H9 (cell line): ENCODE data around the gene NDNF. TPM values are rescaled to one million over a fixed set of nuclear protein-coding genes. Genes with fewer than 3 reads are reported as not detected.

Experiments used
- DNase-seq: peaks from one replicate; pipeline ENCODE4 v3.0.0-alpha.2; 2017
- H2AFZ ChIP-seq: one replicate; pipeline ENCODE4 v1.6.1; 2013; ENCODE audit warnings: mild to moderate bottlenecking, low read length, control low read depth, moderate library complexity
- H2AK5ac ChIP-seq: 2 replicates; pipeline ENCODE4 v1.6.1; 2013; ENCODE audit warnings: low read length, control low read depth, mixed read lengths; ENCODE audit not compliant: insufficient read length
- H2BK120ac ChIP-seq: one replicate; pipeline ENCODE4 v1.6.1; 2013; ENCODE audit warnings: low read depth, mild to moderate bottlenecking, low read length, control low read depth, inconsistent platforms; ENCODE audit not compliant: poor library complexity, severe bottlenecking
- H2BK12ac ChIP-seq: 2 replicates; pipeline ENCODE4 v1.6.1; 2013; ENCODE audit warnings: low read length, control low read depth, mixed read lengths, low read depth; ENCODE audit not compliant: insufficient read length
- H2BK15ac ChIP-seq: 2 replicates; pipeline ENCODE4 v1.6.1; 2013; ENCODE audit warnings: low read depth, low read length, control low read depth
- H2BK20ac ChIP-seq: one replicate; pipeline ENCODE4 v1.6.1; 2013; ENCODE audit warnings: low read depth, mild to moderate bottlenecking, low read length, control low read depth, inconsistent platforms; ENCODE audit not compliant: poor library complexity, severe bottlenecking
- H2BK5ac ChIP-seq: 2 replicates; pipeline ENCODE4 v1.6.1; 2013; ENCODE audit warnings: low read length, control low read depth, mixed read lengths; ENCODE audit not compliant: insufficient read length
- H3K14ac ChIP-seq: 2 replicates; pipeline ENCODE4 v1.6.1; 2013; ENCODE audit warnings: low read length, control low read depth; ENCODE audit not compliant: insufficient read depth
- H3K18ac ChIP-seq: 2 replicates; pipeline ENCODE4 v1.6.1; 2013; ENCODE audit warnings: low read depth, mild to moderate bottlenecking, mixed read lengths, low read length, control low read depth; ENCODE audit not compliant: insufficient read length
- H3K23ac ChIP-seq: 2 replicates; pipeline ENCODE4 v1.6.1; 2013; ENCODE audit warnings: low read length, control low read depth, mixed read lengths, low read depth; ENCODE audit not compliant: insufficient read length
- H3K23me2 ChIP-seq: 2 replicates; pipeline ENCODE4 v1.6.1; 2013; ENCODE audit warnings: low read depth, mild to moderate bottlenecking, mixed read lengths, low read length, control low read depth; ENCODE audit not compliant: insufficient read length, poor library complexity, severe bottlenecking
- H3K27ac ChIP-seq: 2 replicates; pipeline ENCODE4 v1.5.1; 2013; ENCODE audit warnings: low read length, control low read depth, mixed read lengths, low read depth; ENCODE audit not compliant: insufficient read length
- H3K27me3 ChIP-seq: 2 replicates; pipeline ENCODE4 v1.6.1; 2013; ENCODE audit warnings: low read length, control low read depth, inconsistent platforms; ENCODE audit not compliant: insufficient read depth
- H3K4ac ChIP-seq: 2 replicates; pipeline ENCODE4 v1.6.1; 2013; ENCODE audit warnings: low read depth, mild to moderate bottlenecking, control low read depth, inconsistent platforms, low read length, moderate library complexity
- H3K4me1 ChIP-seq: 2 replicates; pipeline ENCODE4 v1.6.1; 2013; ENCODE audit warnings: low read length, control low read depth, inconsistent platforms; ENCODE audit not compliant: insufficient read depth
- H3K4me2 ChIP-seq: 2 replicates; pipeline ENCODE4 v1.6.1; 2013; ENCODE audit warnings: low read length, control low read depth, mixed read lengths; ENCODE audit not compliant: insufficient read length, insufficient read depth
- H3K56ac ChIP-seq: 2 replicates; pipeline ENCODE4 v1.6.1; 2013; ENCODE audit warnings: low read depth, mild to moderate bottlenecking, mixed read lengths, low read length, control low read depth; ENCODE audit not compliant: insufficient read length
- H3K79me1 ChIP-seq: 2 replicates; pipeline ENCODE4 v1.6.1; 2013; ENCODE audit warnings: low read depth, mild to moderate bottlenecking, moderate library complexity, low read length, control low read depth, inconsistent platforms; ENCODE audit not compliant: insufficient read depth, poor library complexity, severe bottlenecking
- H3K79me2 ChIP-seq: 2 replicates; pipeline ENCODE4 v1.6.1; 2013; ENCODE audit warnings: low read length, control low read depth, inconsistent platforms; ENCODE audit not compliant: insufficient read depth
- H3K9ac ChIP-seq: 2 replicates; pipeline ENCODE4 v1.6.1; 2013; ENCODE audit warnings: low read length, control low read depth, mixed read lengths; ENCODE audit not compliant: insufficient read length; ENCODE audit errors: extremely low read depth
- H3K9me3 ChIP-seq: one replicate; pipeline ENCODE4 v1.6.1; 2013; ENCODE audit warnings: low read depth, low read length, inconsistent platforms; ENCODE audit not compliant: control insufficient read depth
- H3T11ph ChIP-seq: one replicate; pipeline ENCODE4 v1.6.1; 2013; ENCODE audit warnings: mild to moderate bottlenecking, low read length, control low read depth, inconsistent platforms
- H4K20me1 ChIP-seq: one replicate; pipeline ENCODE4 v1.6.1; 2013; ENCODE audit not compliant: control insufficient read depth, insufficient read length, insufficient read depth
- H4K5ac ChIP-seq: 2 replicates; pipeline ENCODE4 v1.6.1; 2013; ENCODE audit warnings: low read depth, mild to moderate bottlenecking, mixed read lengths, low read length, control low read depth; ENCODE audit not compliant: insufficient read length
- H4K8ac ChIP-seq: replicated peaks from 2 replicates; pipeline ENCODE4 v1.6.1; 2013; ENCODE audit warnings: low read length, control low read depth, mixed read lengths, low read depth; ENCODE audit not compliant: insufficient read length
- H4K91ac ChIP-seq: 2 replicates; pipeline ENCODE4 v1.6.1; 2013; ENCODE audit warnings: low read depth, mild to moderate bottlenecking, moderate library complexity, mixed read lengths, low read length, control low read depth; ENCODE audit not compliant: insufficient read length
- H3K27ac Mint-ChIP-seq, 3 experiments: 2 replicates in 2 of 3; 3 replicates in 1 of 3; pipeline ENCODE4 v1.8.0; 2020 to 2021; ENCODE audit warnings: mixed read lengths in 3 of 3, mild to moderate bottlenecking in 1 of 3, moderate library complexity in 1 of 3
- H3K27me3 Mint-ChIP-seq: 2 replicates; pipeline ENCODE4 v1.8.0; 2021; ENCODE audit warnings: low read depth, mild to moderate bottlenecking, moderate library complexity, mixed read lengths
- H3K36me3 Mint-ChIP-seq, 3 experiments: 2 replicates in 2 of 3; 3 replicates in 1 of 3; pipeline ENCODE4 v1.8.0; 2020 to 2021; ENCODE audit warnings: low read depth in 3 of 3, mixed read lengths in 3 of 3; ENCODE audit not compliant: insufficient read depth in 1 of 3
- H3K4me1 Mint-ChIP-seq, 2 experiments: 2 replicates each; pipeline ENCODE4 v1.8.0; 2020; ENCODE audit warnings: mixed read lengths in 2 of 2
- H3K4me3 Mint-ChIP-seq, 2 experiments: 2 replicates in 1 of 2; 3 replicates in 1 of 2; pipeline ENCODE4 v1.8.0; 2020 to 2021; ENCODE audit warnings: mild to moderate bottlenecking in 2 of 2, mixed read lengths in 2 of 2, moderate library complexity in 1 of 2
- H3K9me3 Mint-ChIP-seq, 2 experiments: 2 replicates in 1 of 2; 3 replicates in 1 of 2; pipeline ENCODE4 v1.8.0; 2020; ENCODE audit warnings: mild to moderate bottlenecking in 2 of 2, mixed read lengths in 2 of 2, moderate library complexity in 1 of 2
- CTCF ChIP-seq: fragments of 200-600 bp; sonication (generic); conservative IDR thresholded peaks from 3 replicates; pipeline ENCODE4 v1.8.0; 2021; ENCODE audit warnings: antibody characterized with exemption, mild to moderate bottlenecking
- WGBS: extraction: QIAGEN DNeasy Blood & Tissue Kit; methylation state at CpG from one replicate; pipeline ENCODE4 v1.1.7; 2013; ENCODE audit warnings: missing lambda C conversion rate, low lambda C conversion rate, mixed read lengths; ENCODE audit not compliant: insufficient read length; ENCODE audit errors: extremely low coverage; 5-methylcytosine and 5-hydroxymethylcytosine counted together
- total RNA-seq: library from RNA; stranded (reverse); gene quantifications from 2 replicates; pipeline ENCODE4 v1.2.1, GENCODE V29; 2021

The NDNF gene
- total RNA-seq, 1 experiment from 2014 or later = 0.17 TPM

- H3K4me3 Mint-ChIP-seq = no peak overlapping the region
- Histone ChIP-seq H3K18ac (no peak overlapping the region), H2BK20ac (no peak overlapping the region), H2BK12ac (no peak overlapping the region), H2AFZ (no peak overlapping the region), H4K5ac (no peak overlapping the region), H3K9me3 (no peaks in the 10 kb centered on the region), H3T11ph (no peak overlapping the region), H3K23me2 (no peaks in the 10 kb centered on the region), H3K23ac (no peak overlapping the region), H3K4ac (no peak overlapping the region), H3K79me1 (no peaks in the 10 kb centered on the region), H3K27ac (no peak overlapping the region), H3K56ac (no peak overlapping the region), H2BK120ac (no peak overlapping the region), H2AK5ac (no peak overlapping the region), H3K79me2 (no peaks in the 10 kb centered on the region), H3K9ac (no peak overlapping the region), H4K20me1 (no peaks in the 10 kb centered on the region), H2BK5ac (no peak overlapping the region), H3K4me2 (no peak overlapping the region), H3K4me1 (no peaks in the 10 kb centered on the region), H3K27me3 (no peaks in the 10 kb centered on the region), H2BK15ac (no peak overlapping the region), H4K8ac (no peak overlapping the region), H4K91ac (no peak overlapping the region), H3K14ac (no peak overlapping the region)
- no peaks in the 10 kb centered on the region for H3K27me3 Mint-ChIP-seq
- no peaks in the 10 kb centered on the region for H3K4me1 Mint-ChIP-seq
- no peak for TF ChIP-seq CTCF
- DNase-seq = no peak
- no peaks in the 10 kb centered on the region for H3K36me3 Mint-ChIP-seq
- no peaks in the 10 kb centered on the region; a peak in 1 of 5 replicates for H3K9me3 Mint-ChIP-seq
- H3K27ac Mint-ChIP-seq = no peak overlapping the region
- WGBS = no CpG with 5 or more reads among the region's 2 CpGs
These were observed 25.9 kb upstream of the NDNF start for GRCh38 chr4:121098266-121098665.
